ENCODE results near the gene RAB17.

DNA sequence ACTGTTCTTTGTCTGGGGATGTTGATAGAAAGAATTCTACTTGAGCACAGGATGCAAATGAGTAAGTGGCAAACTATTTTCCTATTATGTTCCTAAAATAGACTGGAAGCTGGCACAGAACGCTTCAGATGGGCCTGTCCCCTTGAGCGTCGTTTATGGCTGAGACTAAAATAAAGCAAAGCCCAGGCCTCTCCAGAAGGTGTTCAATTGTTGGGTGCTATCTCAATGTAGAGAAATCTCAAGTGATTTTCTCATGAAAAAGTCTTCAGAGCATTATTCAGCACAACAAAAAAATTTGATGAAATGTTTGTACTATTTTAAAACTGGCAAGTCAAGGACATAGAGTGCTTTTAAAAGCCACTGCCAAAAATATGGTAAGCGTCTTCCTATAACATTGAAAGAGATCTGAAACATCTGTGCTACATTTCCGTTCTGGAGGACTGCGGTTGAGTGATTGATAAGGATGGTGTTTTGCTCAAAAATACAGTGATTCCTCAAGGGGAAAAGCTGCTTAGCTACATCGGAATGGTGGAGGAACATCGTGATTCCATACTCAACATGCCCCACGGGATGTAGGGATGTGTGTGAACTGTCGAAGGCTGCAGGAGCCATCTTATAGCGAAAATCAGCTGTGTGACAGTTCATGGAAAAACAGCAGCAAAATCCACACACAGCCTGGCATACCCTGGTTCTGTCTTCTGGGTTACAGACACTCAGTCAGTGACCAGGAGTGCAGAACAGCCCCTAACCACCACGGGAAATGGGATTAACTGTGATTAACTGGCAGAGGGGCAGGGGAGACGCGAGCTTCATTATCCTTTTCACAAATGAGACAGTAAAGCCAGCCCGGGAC lies 26.4 kb upstream of the RAB17 start:
- TF ChIP-seq CTCF (IDR thresholded peaks at IDR 0.05; ENCODE audit: poor library complexity) = no peak
- TF ChIP-seq EZH2 (IDR thresholded peaks at IDR 0.05; ENCODE audit: borderline replicate concordance) = no peak

Data from hepatocyte (in vitro differentiated cells).